ENCODE results near the gene UBE2J1. TPM values are rescaled to one million over a fixed set of nuclear protein-coding genes. Genes with fewer than 3 reads are reported as not detected.

UBE2J1 gene
- total RNA-seq, 6 donors from 2014 or later, result 16.5 to 55.5 (median 37.4) TPM

GRCh38 chr6:89385846-89386245, 33.3 kb upstream of the UBE2J1 start:
- no peak overlapping the region for H3K27ac ChIP-seq
- no peaks in the 10 kb centered on the region for H3K4me1 ChIP-seq
- TF ChIP-seq POLR2A (IDR thresholded peaks at IDR 0.05), result no peak
- no peak for TF ChIP-seq POLR2AphosphoS5 (IDR thresholded peaks at IDR 0.05)
- TF ChIP-seq CTCF (IDR thresholded peaks at IDR 0.05), result no peak
- no peak for TF ChIP-seq EP300 (IDR thresholded peaks at IDR 0.05)
- ATAC-seq (ENCODE audit: low FRiP score in 2 of 2) (no peak), DNase-seq (peak in 1 of 2 donors; percentile 16)
- no peaks in the 10 kb centered on the region for H3K36me3 ChIP-seq
- H3K9me3 ChIP-seq, result no peaks in the 10 kb centered on the region
- 92 to 95% methylated on average over 4 to 7 of the region's 7 CpGs for WGBS, 2 donors
- no peak overlapping the region for H3K4me3 ChIP-seq
- H3K27me3 ChIP-seq, result no peaks in the 10 kb centered on the region

GRCh38 chr6:89385156-89385667, 32.7 kb upstream of the UBE2J1 start:
- ATAC-seq (ENCODE audit: low FRiP score in 2 of 2), result no peak
- no peak overlapping the region for H3K27ac ChIP-seq

GRCh38 chr6:89381031-89381430, 28.5 kb upstream of the UBE2J1 start:
- 87 to 94% methylated on average over 2 of the region's 2 CpGs for WGBS, 2 donors
- Histone ChIP-seq H3K36me3 (no peaks in the 10 kb centered on the region), H3K9me3 (no peaks in the 10 kb centered on the region), H3K27ac (no peak overlapping the region), H3K4me3 (no peak overlapping the region), H3K4me1 (no peaks in the 10 kb centered on the region), H3K27me3 (no peaks in the 10 kb centered on the region)
- ATAC-seq (ENCODE audit: low FRiP score in 2 of 2) (no peak), DNase-seq (no peak)
- TF ChIP-seq POLR2A (IDR thresholded peaks at IDR 0.05) (no peak), EP300 (IDR thresholded peaks at IDR 0.05) (no peak), POLR2AphosphoS5 (IDR thresholded peaks at IDR 0.05) (no peak), CTCF (IDR thresholded peaks at IDR 0.05) (no peak)

More at GRCh38 chr6:89385156-89385667, 32.7 kb upstream of the UBE2J1 start:
- H3K9me3 ChIP-seq, result no peaks in the 10 kb centered on the region
- WGBS, 2 donors, result 64 to 76% methylated on average over 5 of the region's 5 CpGs
- H3K4me1 ChIP-seq, result no peaks in the 10 kb centered on the region
- no peaks in the 10 kb centered on the region for H3K27me3 ChIP-seq
- H3K4me3 ChIP-seq, result no peak overlapping the region
- no peaks in the 10 kb centered on the region for H3K36me3 ChIP-seq
- TF ChIP-seq POLR2A (IDR thresholded peaks at IDR 0.05), result no peak
- TF ChIP-seq POLR2AphosphoS5 (IDR thresholded peaks at IDR 0.05), result no peak
- no peak for TF ChIP-seq EP300 (IDR thresholded peaks at IDR 0.05)
- TF ChIP-seq CTCF (IDR thresholded peaks at IDR 0.05), result no peak
- no peak for DNase-seq

GRCh38 chr6:89379281-89379680, 26.8 kb upstream of the UBE2J1 start:
- Histone ChIP-seq H3K36me3 (no peaks in the 10 kb centered on the region), H3K4me1 (no peaks in the 10 kb centered on the region), H3K27me3 (no peaks in the 10 kb centered on the region), H3K27ac (no peak overlapping the region), H3K4me3 (no peak overlapping the region), H3K9me3 (no peaks in the 10 kb centered on the region)
- DNase-seq, result no peak
- 33 to 36% methylated on average over 5 of the region's 5 CpGs for WGBS, 2 donors
- TF ChIP-seq POLR2AphosphoS5 (IDR thresholded peaks at IDR 0.05) (no peak), CTCF (IDR thresholded peaks at IDR 0.05) (no peak), EP300 (IDR thresholded peaks at IDR 0.05) (no peak), POLR2A (IDR thresholded peaks at IDR 0.05) (no peak)
- ATAC-seq (ENCODE audit: low FRiP score in 2 of 2), result peak in 1 of 2 donors; percentile 64

GRCh38 chr6:89378628-89379027, 26.1 kb upstream of the UBE2J1 start:
- no peaks in the 10 kb centered on the region for H3K9me3 ChIP-seq
- no peak overlapping the region for H3K4me3 ChIP-seq
- no peaks in the 10 kb centered on the region for H3K36me3 ChIP-seq
- H3K27ac ChIP-seq, result no peak overlapping the region
- 88 to 89% methylated on average over 4 of the region's 4 CpGs for WGBS, 2 donors
- no peak for TF ChIP-seq EP300 (IDR thresholded peaks at IDR 0.05)
- DNase-seq (no peak), ATAC-seq (ENCODE audit: low FRiP score in 2 of 2) (no peak)
- no peaks in the 10 kb centered on the region for H3K27me3 ChIP-seq
- H3K4me1 ChIP-seq, result no peaks in the 10 kb centered on the region

Data from upper lobe of left lung (tissue), 6 donors.